ENCODE measurements around the gene ACP1.

DNA sequence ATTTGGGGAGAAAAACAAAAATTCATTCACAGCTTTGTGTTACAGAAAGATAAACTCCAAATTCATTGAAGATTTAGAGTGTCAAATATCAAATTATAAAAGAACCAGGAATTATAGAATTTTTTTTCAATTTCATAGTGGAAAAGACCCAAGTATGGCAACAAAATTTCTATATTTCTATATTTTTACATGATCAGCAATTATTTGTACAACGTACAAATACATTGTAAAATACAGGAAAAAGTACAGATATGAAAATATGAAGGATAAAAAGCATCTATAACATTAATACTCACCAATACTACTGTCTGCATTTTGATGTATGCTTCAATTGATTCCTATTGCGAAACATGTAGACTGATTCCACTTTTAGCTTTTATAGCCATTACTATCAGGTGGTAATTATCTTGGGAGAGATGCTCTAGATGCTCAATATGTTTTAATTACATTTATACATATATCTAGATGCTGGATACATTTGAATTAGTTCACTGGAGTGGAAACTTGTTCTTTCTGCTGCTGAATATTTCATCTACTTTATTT, 4.9 kb upstream of the ACP1 start:
- TF ChIP-seq, protein P1, sequence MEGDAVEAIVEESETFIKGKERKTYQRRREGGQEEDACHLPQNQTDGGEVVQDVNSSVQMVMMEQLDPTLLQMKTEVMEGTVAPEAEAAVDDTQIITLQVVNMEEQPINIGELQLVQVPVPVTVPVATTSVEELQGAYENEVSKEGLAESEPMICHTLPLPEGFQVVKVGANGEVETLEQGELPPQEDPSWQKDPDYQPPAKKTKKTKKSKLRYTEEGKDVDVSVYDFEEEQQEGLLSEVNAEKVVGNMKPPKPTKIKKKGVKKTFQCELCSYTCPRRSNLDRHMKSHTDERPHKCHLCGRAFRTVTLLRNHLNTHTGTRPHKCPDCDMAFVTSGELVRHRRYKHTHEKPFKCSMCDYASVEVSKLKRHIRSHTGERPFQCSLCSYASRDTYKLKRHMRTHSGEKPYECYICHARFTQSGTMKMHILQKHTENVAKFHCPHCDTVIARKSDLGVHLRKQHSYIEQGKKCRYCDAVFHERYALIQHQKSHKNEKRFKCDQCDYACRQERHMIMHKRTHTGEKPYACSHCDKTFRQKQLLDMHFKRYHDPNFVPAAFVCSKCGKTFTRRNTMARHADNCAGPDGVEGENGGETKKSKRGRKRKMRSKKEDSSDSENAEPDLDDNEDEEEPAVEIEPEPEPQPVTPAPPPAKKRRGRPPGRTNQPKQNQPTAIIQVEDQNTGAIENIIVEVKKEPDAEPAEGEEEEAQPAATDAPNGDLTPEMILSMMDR (IDR thresholded peaks at IDR 0.05), result no peak
- TF ChIP-seq POLR2A (IDR thresholded peaks at IDR 0.05; ENCODE audit: low read length) (no peak), RAD21 (conservative IDR thresholded peaks at IDR 0.05 in 1 of 2, IDR thresholded peaks at IDR 0.05 in 1 of 2) (no peak), MYC (IDR thresholded peaks at IDR 0.05; ENCODE audit: borderline replicate concordance, low read length) (no peak), BHLHE40 (IDR thresholded peaks at IDR 0.05; ENCODE audit: low read depth, low read length) (no peak)
- TF ChIP-seq, protein P2, sequence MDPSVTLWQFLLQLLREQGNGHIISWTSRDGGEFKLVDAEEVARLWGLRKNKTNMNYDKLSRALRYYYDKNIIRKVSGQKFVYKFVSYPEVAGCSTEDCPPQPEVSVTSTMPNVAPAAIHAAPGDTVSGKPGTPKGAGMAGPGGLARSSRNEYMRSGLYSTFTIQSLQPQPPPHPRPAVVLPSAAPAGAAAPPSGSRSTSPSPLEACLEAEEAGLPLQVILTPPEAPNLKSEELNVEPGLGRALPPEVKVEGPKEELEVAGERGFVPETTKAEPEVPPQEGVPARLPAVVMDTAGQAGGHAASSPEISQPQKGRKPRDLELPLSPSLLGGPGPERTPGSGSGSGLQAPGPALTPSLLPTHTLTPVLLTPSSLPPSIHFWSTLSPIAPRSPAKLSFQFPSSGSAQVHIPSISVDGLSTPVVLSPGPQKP (IDR thresholded peaks at IDR 0.05; ENCODE audit: low read depth, low read length), result no peak
